Gastrocnemius medialis (tissue), 4 donors: ENCODE data around the gene WIPF3.

ENCODE experiments used
- CTCF ChIP-seq, 5 experiments: fragments of 450-650 bp in 3 of 5; fragments of 200-600 bp in 2 of 5; sonication (generic) in 2 of 5; IDR thresholded peaks in 4 of 5; conservative IDR thresholded peaks in 1 of 5; 1 replicate in 4 of 5; 2 replicates in 1 of 5; pipeline ENCODE4 v1.5.1; 2016 to 2019; ENCODE audit warnings: antibody characterized with exemption in 5 of 5, mild to moderate bottlenecking in 3 of 5, moderate library complexity in 3 of 5
- POLR2A ChIP-seq, 2 donors: fragments of 450-650 bp; IDR thresholded peaks; one replicate each; pipeline ENCODE4 v1.6.1; 2017; ENCODE audit warnings: antibody characterized with exemption in 2 of 2, mild to moderate bottlenecking in 2 of 2, moderate library complexity in 2 of 2

- no peak for TF ChIP-seq CTCF (IDR thresholded peaks at IDR 0.05 in 4 of 5, conservative IDR thresholded peaks at IDR 0.05 in 1 of 5)
- no peak for TF ChIP-seq POLR2A (IDR thresholded peaks at IDR 0.05)
Measured at GRCh38 chr7:29871787-29872398, 65.6 kb downstream of the WIPF3 start.
